D721Med (cell line): ENCODE data around the gene LSM2.
"Not testable (repeated sequence)": the region's sequence is repeated elsewhere in the genome, so short reads cannot be mapped to it uniquely, and the experiment has no call there.

ENCODE experiments used
- DNase-seq: peaks from one replicate; pipeline ENCODE4 v3.0.0; 2011; ENCODE audit warnings: low spot score; ENCODE audit not compliant: insufficient read length
- FAIRE-seq: peaks from 2 replicates; lab custom pipeline; 2011; peaks lifted over from hg19 to GRCh38; lab: Jason Lieb, UNC
- CTCF ChIP-seq: IDR thresholded peaks from 2 replicates; pipeline ENCODE4 v1.5.1; 2012; ENCODE audit warnings: mild to moderate bottlenecking, control low read depth; ENCODE audit not compliant: insufficient read depth; ENCODE audit errors: missing control alignments

The LSM2 gene

DNA sequence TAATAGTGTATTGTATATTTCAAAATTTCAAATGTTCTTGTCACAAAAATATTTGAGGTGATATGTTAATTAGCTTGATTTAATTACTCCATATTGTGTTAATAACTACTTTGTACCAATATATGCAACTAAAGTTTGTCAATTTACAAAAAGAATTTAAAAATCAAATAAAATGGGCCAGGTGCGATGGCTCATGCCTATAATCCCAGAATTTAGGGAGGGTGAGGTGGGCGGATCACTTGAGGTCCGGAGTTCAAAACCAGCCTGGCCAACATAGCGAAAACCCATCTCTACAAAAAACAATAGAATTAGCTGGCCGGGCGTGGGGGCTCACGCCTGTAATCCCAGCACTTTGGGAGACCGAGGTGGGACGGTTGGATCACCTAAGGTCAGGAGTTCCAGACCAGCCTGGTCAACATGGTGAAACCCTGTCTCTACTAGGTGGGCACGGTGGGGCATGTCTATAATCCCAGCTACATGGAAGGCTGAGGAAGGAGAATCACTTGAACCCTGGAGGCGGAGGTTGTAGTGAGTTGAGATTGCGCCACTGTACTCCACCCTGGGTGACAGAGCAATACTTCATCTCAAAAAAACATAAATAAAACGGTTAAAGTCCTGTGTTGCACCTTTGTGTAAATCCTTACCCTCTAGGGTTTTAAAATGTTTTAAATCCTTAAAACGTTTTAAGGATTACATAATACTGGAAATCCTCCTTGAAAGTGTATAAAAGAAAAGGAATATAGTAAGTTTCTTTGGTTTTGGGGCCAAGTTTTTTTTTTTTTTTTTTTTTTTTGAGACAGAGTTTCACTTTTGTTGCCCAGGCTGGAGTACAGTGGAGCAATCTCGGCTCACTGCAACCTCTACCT is 24.8 kb upstream of the LSM2 start:
- DNase-seq (no peak), FAIRE-seq (no peak)
- no peak for TF ChIP-seq CTCF

DNA sequence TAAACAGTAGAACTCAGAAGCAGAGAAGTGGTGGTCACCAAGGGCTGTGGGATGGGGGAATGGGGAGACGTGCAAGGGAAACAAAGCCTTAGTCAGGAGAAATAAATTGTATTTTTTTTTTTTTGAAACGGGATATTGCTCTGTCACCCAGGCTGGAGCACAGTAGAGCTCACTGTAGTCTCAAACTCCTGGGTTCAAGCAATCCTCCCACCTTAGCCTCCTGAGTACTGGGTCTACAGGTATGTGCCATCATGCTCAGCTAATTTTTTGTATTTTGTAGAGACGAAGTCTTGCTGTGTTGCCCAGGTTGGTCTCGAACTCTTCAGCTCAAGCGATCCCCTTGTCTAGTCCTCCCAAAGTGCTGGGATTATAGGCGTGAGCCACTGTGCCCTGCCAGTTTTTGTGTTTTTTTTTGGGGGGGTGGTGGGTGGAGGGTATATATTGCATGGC is 24.1 kb upstream of the LSM2 start:
- no peak for DNase-seq
- TF ChIP-seq CTCF, result no peak
- FAIRE-seq, result no peak

- TF ChIP-seq CTCF, result peak; percentile 48
- DNase-seq (no peak), FAIRE-seq (no peak)
These were observed 23.0 kb upstream of the LSM2 start for GRCh38 chr6:31829633-31830283.

- DNase-seq (peak; percentile 96), FAIRE-seq (no peak)
- no peak for TF ChIP-seq CTCF
These were observed 20.7 kb upstream of the LSM2 start, which contains the start of gene HSPA1B for GRCh38 chr6:31827286-31828079. TSS of gene HSPA1B (plus strand) at chr6:31827738. CDS start at chr6:31827951, 213 bp downstream.

DNA sequence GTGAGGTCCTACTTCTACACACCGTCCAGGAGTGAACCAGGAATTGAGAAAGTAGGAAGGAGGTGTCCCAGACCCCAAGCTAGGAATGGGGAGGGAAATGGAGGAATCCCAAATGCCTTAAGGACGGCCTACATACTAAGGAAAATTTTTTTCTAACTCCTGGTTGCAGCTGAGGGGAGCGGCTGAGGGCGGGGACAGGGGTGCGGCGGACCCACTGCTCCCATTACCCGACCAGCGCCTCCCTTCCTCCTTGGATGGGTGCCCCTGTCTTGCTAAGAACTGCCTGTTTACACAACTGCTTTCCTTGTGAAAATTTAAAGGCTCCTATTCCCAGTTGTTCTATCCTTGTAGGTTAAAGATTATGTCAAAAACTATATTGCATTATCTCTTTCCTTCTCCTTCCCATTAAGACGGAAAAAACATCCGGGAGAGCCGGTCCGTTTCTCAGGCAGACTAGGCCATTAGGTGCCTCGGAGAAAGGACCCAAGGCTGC is 20.1 kb upstream of the LSM2 start:
- TF ChIP-seq CTCF, result no peak
- DNase-seq (no peak), FAIRE-seq (no peak)

DNA sequence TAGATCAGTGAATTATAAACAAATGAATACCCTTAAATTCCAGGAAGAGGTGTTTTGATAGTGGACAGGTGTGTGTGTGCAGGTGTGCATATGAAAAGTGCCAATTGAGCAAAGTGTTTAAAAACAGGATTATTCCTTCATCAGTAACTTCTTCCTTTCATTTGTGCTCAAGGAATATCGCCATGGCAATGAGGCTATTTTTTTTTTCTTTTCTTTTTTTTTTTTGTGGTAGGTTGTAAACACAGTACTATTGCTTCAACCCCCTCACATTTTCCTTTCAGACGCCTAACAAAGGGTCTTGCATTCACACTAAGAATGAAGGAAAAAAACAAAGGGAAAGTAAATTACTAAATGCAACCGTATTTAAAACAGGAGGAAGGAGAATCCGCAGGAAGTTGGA is 18.8 kb upstream of the LSM2 start:
- no peak for TF ChIP-seq CTCF
- FAIRE-seq, result no peak
- DNase-seq, result no peak

DNA sequence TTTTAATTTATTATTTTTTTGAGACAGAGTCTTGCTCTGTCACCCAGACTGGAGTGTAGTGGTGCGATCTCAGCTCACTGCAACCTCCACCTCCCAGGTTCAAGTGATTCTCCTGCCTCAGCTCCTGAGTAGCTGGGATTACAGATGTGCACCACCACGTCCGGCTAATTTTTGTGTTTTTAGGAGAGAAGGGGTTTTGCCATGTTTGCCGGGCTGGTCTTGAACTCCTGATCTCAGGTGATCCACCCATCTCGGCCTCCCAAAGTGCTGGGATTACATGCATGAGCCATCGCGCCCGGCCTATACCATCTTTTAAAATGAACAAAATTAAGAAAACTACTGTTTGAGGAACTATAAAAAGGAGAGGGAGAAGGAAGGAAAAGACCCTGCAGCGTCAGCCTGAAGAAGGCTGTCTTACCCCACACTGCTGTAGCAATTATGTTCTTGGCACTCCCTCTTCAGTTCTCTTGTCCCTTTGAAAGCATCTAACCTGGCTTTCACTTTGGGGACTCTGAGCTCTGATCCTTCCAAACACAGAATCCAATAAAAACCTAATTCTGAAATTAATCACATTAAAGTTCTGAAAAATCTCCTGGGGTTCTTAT is 16.9 kb upstream of the LSM2 start:
- FAIRE-seq, DNase-seq: not testable (repeated sequence)
